Left lung (tissue), 10 donors: ENCODE data around the gene TNK2. TPM values are rescaled to one million over a fixed set of nuclear protein-coding genes. Genes with fewer than 3 reads are reported as not detected.
"Not testable (repeated sequence)": the region's sequence is repeated elsewhere in the genome, so short reads cannot be mapped to it uniquely, and the experiment has no call there.

Experiments
- ATAC-seq: fragments of 200-7000 bp; cut with Tn5 transposase; one replicate; pipeline ENCODE4 v1.9.1; 2020; ENCODE audit warnings: moderate library complexity
- DNase-seq, 4 donors: peaks; one replicate each; pipeline ENCODE4 v3.0.0-alpha.2; 2013 to 2020
- H3K27ac ChIP-seq, 2 donors: fragments of 200-600 bp; sonication (generic) in 1 of 2; one replicate each; pipeline versions ENCODE4 v1.5.0 to v1.8.0; 2020 to 2021
- H3K27me3 ChIP-seq, 2 donors: fragments of 200-600 bp; sonication (generic) in 1 of 2; one replicate each; pipeline versions ENCODE4 v1.5.0 to v1.8.0; 2020 to 2021
- H3K36me3 ChIP-seq, 2 donors: fragments of 200-600 bp; sonication (generic) in 1 of 2; one replicate each; pipeline versions ENCODE4 v1.5.0 to v1.8.0; 2020 to 2021
- H3K4me1 ChIP-seq, 2 donors: fragments of 200-600 bp; one replicate each; pipeline ENCODE4 v1.8.0; 2021
- H3K4me3 ChIP-seq, 2 donors: fragments of 200-600 bp; sonication (generic) in 1 of 2; one replicate each; pipeline versions ENCODE4 v1.5.0 to v1.8.0; 2020 to 2021; ENCODE audit warnings: mild to moderate bottlenecking in 1 of 2
- H3K9me3 ChIP-seq, 2 donors: fragments of 200-600 bp; sonication (generic) in 1 of 2; one replicate each; pipeline versions ENCODE4 v1.5.0 to v1.8.0; 2020 to 2021
- CTCF ChIP-seq, 2 donors: fragments of 200-600 bp; sonication (generic) in 1 of 2; IDR thresholded peaks; one replicate each; pipeline versions ENCODE4 v1.5.0 to v1.8.0; 2021; ENCODE audit warnings: antibody characterized with exemption in 2 of 2
- intact Hi-C, 2 donors: fragments of 100-400 bp; cut with DNase I; formaldehyde crosslinking; loops; one replicate each; pipeline versions ENCODE4 v1.11.2 to v1.14.2; 2022
- polyA plus RNA-seq, 6 donors: library from polyadenylated mRNA; unstranded; fragments of 120-200 nt; gene quantifications; one replicate each; pipeline ENCODE4 v1.2.1, GENCODE V29; 2013; ENCODE audit not compliant: insufficient read length in 6 of 6
- total RNA-seq, 2 donors: library from RNA; stranded (reverse); fragmentation: NEBNext Ultra II Directional; extraction: Animal tissue kit (Norgen Biotek cat#: 25700); gene quantifications; one replicate each; pipeline ENCODE4 v1.2.1, GENCODE V29; 2021
- donor health status: DM: no; HTN: yes; CAD: no.
- donor health status: DM: no; HTN: no; CAD: no.

The TNK2 gene
- total and polyA plus RNA-seq, 8 donors = 49.7 to 75.7 (median 58.2) TPM

- intact Hi-C loops, H3K27me3 ChIP-seq, H3K27ac ChIP-seq, ATAC-seq, DNase-seq, H3K4me1 ChIP-seq, H3K9me3 ChIP-seq, H3K4me3 ChIP-seq: not testable (repeated sequence)
- peaks cover 0 to 13% of the 10 kb centered on the region in 2 donors for H3K36me3 ChIP-seq
Observed at GRCh38 chr3:195946910-195947699, 38.8 kb upstream of the TNK2 start.

GRCh38 chr3:195941265-195941815, 33.0 kb upstream of the TNK2 start:
- H3K27me3 ChIP-seq, H3K36me3 ChIP-seq, H3K4me3 ChIP-seq, DNase-seq, H3K9me3 ChIP-seq, ATAC-seq, H3K4me1 ChIP-seq, intact Hi-C loops, H3K27ac ChIP-seq: not testable (repeated sequence)

- ATAC-seq, H3K27me3 ChIP-seq, intact Hi-C loops, DNase-seq, H3K27ac ChIP-seq, H3K4me3 ChIP-seq, H3K4me1 ChIP-seq, H3K36me3 ChIP-seq, H3K9me3 ChIP-seq: not testable (repeated sequence)
Observed at GRCh38 chr3:195940806-195941205, 32.5 kb upstream of the TNK2 start.

- H3K9me3 ChIP-seq, H3K4me3 ChIP-seq, H3K36me3 ChIP-seq, H3K4me1 ChIP-seq, intact Hi-C loops, ATAC-seq, H3K27me3 ChIP-seq, H3K27ac ChIP-seq, DNase-seq: not testable (repeated sequence)
Observed at GRCh38 chr3:195939526-195940470, 31.4 kb upstream of the TNK2 start.

- ATAC-seq, H3K27me3 ChIP-seq, intact Hi-C loops, H3K36me3 ChIP-seq, H3K9me3 ChIP-seq, H3K4me1 ChIP-seq, DNase-seq, H3K4me3 ChIP-seq, H3K27ac ChIP-seq: not testable (repeated sequence)
Observed at GRCh38 chr3:195933044-195933430, 24.7 kb upstream of the TNK2 start.

- intact Hi-C loops = no loop called here
- no peaks in the 10 kb centered on the region for H3K4me1 ChIP-seq
- H3K9me3 ChIP-seq = no peaks in the 10 kb centered on the region
- no peak overlapping the region for H3K4me3 ChIP-seq
- no peaks in the 10 kb centered on the region for H3K27me3 ChIP-seq
- no peak overlapping the region for H3K27ac ChIP-seq
- no peak for TF ChIP-seq CTCF (IDR thresholded peaks at IDR 0.05)
- no peak for ATAC-seq
- DNase-seq = no peak
- H3K36me3 ChIP-seq = no peaks in the 10 kb centered on the region
Observed at GRCh38 chr3:195932418-195933043, 24.2 kb upstream of the TNK2 start.

GRCh38 chr3:195931582-195932273, 23.4 kb upstream of the TNK2 start:
- H3K27me3 ChIP-seq = no peaks in the 10 kb centered on the region
- intact Hi-C loops = no loop called here
- H3K4me3 ChIP-seq = no peak overlapping the region
- ATAC-seq (no peak), DNase-seq (no peak)
- H3K27ac ChIP-seq = no peak overlapping the region
- no peak for TF ChIP-seq CTCF (IDR thresholded peaks at IDR 0.05)
- H3K9me3 ChIP-seq = no peaks in the 10 kb centered on the region
- no peaks in the 10 kb centered on the region for H3K36me3 ChIP-seq
- H3K4me1 ChIP-seq = no peaks in the 10 kb centered on the region
